ENCODE measurements around the gene ZMYND8. TPM values are rescaled to one million over a fixed set of nuclear protein-coding genes. Genes with fewer than 3 reads are reported as not detected.
A peak's percentile ranks its signal among the peaks of the same experiment; 100 is the strongest.
"Not testable (repeated sequence)": the region's sequence is repeated elsewhere in the genome, so short reads cannot be mapped to it uniquely, and the experiment has no call there.

Gene ZMYND8
- total RNA-seq, 1 experiment from 2014 or later: 107 TPM

- peaks cover 66% of the 10 kb centered on the region for H3K79me2 ChIP-seq (ENCODE audit: low read depth)
- peaks cover 61% of the 10 kb centered on the region for H4K20me1 ChIP-seq (ENCODE audit: insufficient read depth)
- H3K4me1 ChIP-seq (replicated peaks; ENCODE audit: insufficient read depth): no peaks in the 10 kb centered on the region
- ChIA-PET CTCF (no interaction called here), POLR2A (ENCODE audit: unreplicated experiment) (no interaction called here)
- H3K27ac ChIP-seq: no peak overlapping the region
- H3K36me3 ChIP-seq (ENCODE audit: low read depth): peaks cover 57% of the 10 kb centered on the region
- H3K27me3 ChIP-seq (ENCODE audit: insufficient read depth, low read depth): no peaks in the 10 kb centered on the region
- TF ChIP-seq EZH2 (IDR thresholded peaks at IDR 0.05; ENCODE audit: low read depth): no peak
- no peak for TF ChIP-seq CTCF (conservative IDR thresholded peaks at IDR 0.05)
- no peak overlapping the region for H3K4me3 ChIP-seq
- no TSS peak for BruUV-seq (replicated peaks)
- no peak overlapping the region for H2AFZ ChIP-seq
- H3F3A ChIP-seq (ENCODE audit: insufficient read depth, low read depth): peaks cover 55% of the 10 kb centered on the region; the same call in 1 of the 2 replicates
- no peak for DNase-seq
- no peaks in the 10 kb centered on the region for H3K9me3 ChIP-seq (ENCODE audit: insufficient read depth, low read depth)
- no peaks in the 10 kb centered on the region for H3K9me2 ChIP-seq (ENCODE audit: insufficient read depth)
- H3K4me2 ChIP-seq: no peak overlapping the region
- intact Hi-C loops (cut with micrococcal nuclease; ENCODE audit: unreplicated experiment): no loop called here
These were observed 94.5 kb downstream of the ZMYND8 start for GRCh38 chr20:47262008-47262364.

- H2AFZ ChIP-seq; H3K27ac ChIP-seq; H3K9me3 ChIP-seq (ENCODE audit: insufficient read depth, low read depth); H3K27me3 ChIP-seq (ENCODE audit: insufficient read depth, low read depth); H3K4me2 ChIP-seq; intact Hi-C loops (cut with micrococcal nuclease; ENCODE audit: unreplicated experiment); DNase-seq; H3K9me2 ChIP-seq (ENCODE audit: insufficient read depth); BruUV-seq (replicated peaks); POLR2A ChIA-PET (ENCODE audit: unreplicated experiment); H3K4me1 ChIP-seq (replicated peaks; ENCODE audit: insufficient read depth); H3K4me3 ChIP-seq; CTCF ChIA-PET: not testable (repeated sequence)
- Histone ChIP-seq H4K20me1 (ENCODE audit: insufficient read depth) (peaks cover 67% of the 10 kb centered on the region), H3K36me3 (ENCODE audit: low read depth) (peaks cover 50% of the 10 kb centered on the region), H3K79me2 (ENCODE audit: low read depth) (peaks cover 64% of the 10 kb centered on the region), H3F3A (ENCODE audit: insufficient read depth, low read depth) (peaks cover 62% of the 10 kb centered on the region; the same call in 1 of the 2 replicates)
These were observed 95.2 kb downstream of the ZMYND8 start for GRCh38 chr20:47261161-47261774.

- H3K27ac ChIP-seq; H3K4me3 ChIP-seq; H3K9me2 ChIP-seq (ENCODE audit: insufficient read depth); H2AFZ ChIP-seq; DNase-seq; H3K9me3 ChIP-seq (ENCODE audit: insufficient read depth, low read depth); H3K4me1 ChIP-seq (replicated peaks; ENCODE audit: insufficient read depth); BruUV-seq (replicated peaks); intact Hi-C loops (cut with micrococcal nuclease; ENCODE audit: unreplicated experiment); CTCF ChIA-PET; H3K27me3 ChIP-seq (ENCODE audit: insufficient read depth, low read depth); H3K4me2 ChIP-seq; POLR2A ChIA-PET (ENCODE audit: unreplicated experiment): not testable (repeated sequence)
- Histone ChIP-seq H4K20me1 (ENCODE audit: insufficient read depth) (peaks cover 63% of the 10 kb centered on the region), H3F3A (ENCODE audit: insufficient read depth, low read depth) (peaks cover 67% of the 10 kb centered on the region), H3K36me3 (ENCODE audit: low read depth) (peaks cover 47% of the 10 kb centered on the region), H3K79me2 (ENCODE audit: low read depth) (peaks cover 58% of the 10 kb centered on the region)
These were observed 95.9 kb downstream of the ZMYND8 start for GRCh38 chr20:47260540-47261126.

GRCh38 chr20:47258745-47259695 lies 97.5 kb downstream of the ZMYND8 start:
- Histone ChIP-seq H3K4me3 (no peak overlapping the region), H3K9me2 (ENCODE audit: insufficient read depth) (no peaks in the 10 kb centered on the region), H3K4me2 (no peak overlapping the region), H3K4me1 (replicated peaks; ENCODE audit: insufficient read depth) (no peaks in the 10 kb centered on the region), H3K36me3 (ENCODE audit: low read depth) (peaks cover 44% of the 10 kb centered on the region), H4K20me1 (ENCODE audit: insufficient read depth) (peaks cover 54% of the 10 kb centered on the region), H3K9me3 (ENCODE audit: insufficient read depth, low read depth) (no peaks in the 10 kb centered on the region), H3K79me2 (ENCODE audit: low read depth) (peaks cover 48% of the 10 kb centered on the region), H3K27ac (peak overlapping the region; percentile 54), H3F3A (ENCODE audit: insufficient read depth, low read depth) (peaks cover 71% of the 10 kb centered on the region), H3K27me3 (ENCODE audit: insufficient read depth, low read depth) (no peaks in the 10 kb centered on the region), H2AFZ (no peak overlapping the region)
- ChIA-PET POLR2A (ENCODE audit: unreplicated experiment) (no interaction called here), CTCF (no interaction called here)
- DNase-seq: peak in 1 of 2 experiments; percentile 49
- TF ChIP-seq EZH2 (IDR thresholded peaks at IDR 0.05; ENCODE audit: low read depth) (no peak), CTCF (conservative IDR thresholded peaks at IDR 0.05) (no peak)
- no TSS peak for BruUV-seq (replicated peaks)
- intact Hi-C loops (cut with micrococcal nuclease; ENCODE audit: unreplicated experiment): no loop called here
